Thyroid gland (tissue), 4 donors: ENCODE results near the gene PLD1.

ENCODE experiments used
- POLR2A ChIP-seq, 2 donors: fragments of 450-650 bp; IDR thresholded peaks; one replicate each; pipeline ENCODE4 v1.6.1; 2017; ENCODE audit warnings: antibody characterized with exemption in 2 of 2, mild to moderate bottlenecking in 2 of 2, moderate library complexity in 1 of 2
- TF ChIP-seq, protein P1 (sequence below), 6 experiments: fragments of 200-600 bp in 3 of 6; fragments of 450-650 bp in 3 of 6; sonication (generic) in 3 of 6; IDR thresholded peaks; one replicate each; pipeline ENCODE4 v1.5.1; 2016 to 2019; ENCODE audit warnings: antibody characterized with exemption in 6 of 6, mild to moderate bottlenecking in 2 of 6, inconsistent platforms in 1 of 6, moderate library complexity in 1 of 6

DNA sequence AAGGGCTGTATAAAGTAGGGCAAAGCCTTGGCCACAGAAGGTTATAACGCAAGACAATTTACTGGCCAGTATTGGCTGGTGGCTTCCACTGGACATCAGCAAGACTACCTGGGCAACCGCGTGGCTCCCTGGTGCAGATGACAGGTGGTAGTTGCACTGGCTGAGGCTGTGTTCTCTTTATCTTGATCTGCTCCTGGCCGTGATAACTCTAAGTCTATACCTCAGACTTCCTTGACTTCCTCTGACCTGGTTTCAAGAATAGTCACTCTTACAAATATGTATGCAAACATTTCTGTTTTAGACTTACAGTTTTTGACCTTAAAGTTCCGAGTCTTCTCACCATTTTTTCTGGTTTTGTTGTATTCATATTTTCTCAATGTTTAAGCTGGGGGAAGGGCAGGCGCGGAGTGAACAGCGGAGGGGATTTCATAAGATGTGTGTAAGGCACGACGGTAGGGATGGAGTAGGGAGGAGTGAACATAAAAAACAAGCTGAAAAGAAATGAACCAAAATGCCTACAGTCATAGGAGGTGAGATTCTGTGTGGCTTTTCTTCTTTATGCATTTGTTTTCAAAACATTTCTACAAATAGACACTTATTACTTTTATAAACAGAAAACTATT, 17.7 kb upstream of the PLD1 start:
- TF ChIP-seq, protein P1, sequence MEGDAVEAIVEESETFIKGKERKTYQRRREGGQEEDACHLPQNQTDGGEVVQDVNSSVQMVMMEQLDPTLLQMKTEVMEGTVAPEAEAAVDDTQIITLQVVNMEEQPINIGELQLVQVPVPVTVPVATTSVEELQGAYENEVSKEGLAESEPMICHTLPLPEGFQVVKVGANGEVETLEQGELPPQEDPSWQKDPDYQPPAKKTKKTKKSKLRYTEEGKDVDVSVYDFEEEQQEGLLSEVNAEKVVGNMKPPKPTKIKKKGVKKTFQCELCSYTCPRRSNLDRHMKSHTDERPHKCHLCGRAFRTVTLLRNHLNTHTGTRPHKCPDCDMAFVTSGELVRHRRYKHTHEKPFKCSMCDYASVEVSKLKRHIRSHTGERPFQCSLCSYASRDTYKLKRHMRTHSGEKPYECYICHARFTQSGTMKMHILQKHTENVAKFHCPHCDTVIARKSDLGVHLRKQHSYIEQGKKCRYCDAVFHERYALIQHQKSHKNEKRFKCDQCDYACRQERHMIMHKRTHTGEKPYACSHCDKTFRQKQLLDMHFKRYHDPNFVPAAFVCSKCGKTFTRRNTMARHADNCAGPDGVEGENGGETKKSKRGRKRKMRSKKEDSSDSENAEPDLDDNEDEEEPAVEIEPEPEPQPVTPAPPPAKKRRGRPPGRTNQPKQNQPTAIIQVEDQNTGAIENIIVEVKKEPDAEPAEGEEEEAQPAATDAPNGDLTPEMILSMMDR (IDR thresholded peaks at IDR 0.05) = no peak
- no peak for TF ChIP-seq POLR2A (IDR thresholded peaks at IDR 0.05)
